ENCODE measurements around the gene FAS.

The FAS gene

DNA sequence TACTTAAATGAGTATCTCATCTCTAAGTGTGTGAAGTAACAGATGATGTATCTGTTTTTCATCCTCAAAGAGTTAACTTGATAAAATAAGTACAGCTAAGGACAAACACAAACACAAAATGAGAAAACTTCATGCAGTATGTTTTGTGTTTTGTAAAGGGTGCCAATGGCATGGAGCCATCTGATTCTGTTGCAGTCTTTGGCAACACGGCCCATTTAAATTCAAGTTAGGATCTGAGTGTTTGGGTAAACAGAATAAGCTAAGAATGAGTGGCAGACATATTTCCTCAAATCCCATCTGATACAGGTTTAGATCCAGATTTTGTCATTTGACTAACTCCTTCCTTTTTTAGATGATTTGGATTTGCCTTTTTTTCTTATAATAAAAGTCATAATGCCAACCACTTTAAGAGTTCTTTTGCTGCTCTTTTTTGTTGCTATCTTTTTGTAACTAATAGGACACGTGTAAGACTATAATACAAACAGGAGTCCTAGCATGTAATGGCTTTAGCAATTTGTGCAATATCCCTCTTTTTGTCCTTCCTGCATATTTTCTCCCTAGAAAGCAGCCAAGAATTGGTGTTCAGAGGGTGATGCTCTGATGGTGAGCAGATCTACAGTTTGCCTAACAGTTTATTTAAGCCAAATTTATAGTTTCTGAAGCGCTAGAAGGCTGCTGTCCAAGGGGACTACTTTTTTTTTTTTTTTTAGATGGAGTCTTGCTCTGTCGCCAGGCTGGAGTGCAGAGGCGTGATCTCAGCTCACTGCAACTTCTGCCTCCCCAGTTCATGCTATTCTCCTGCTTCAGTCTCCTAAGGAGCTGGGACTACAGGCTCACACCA, 19.2 kb upstream of the FAS start:
- DNase-seq (ENCODE audit: low read depth, low spot score) = no peak

DNA sequence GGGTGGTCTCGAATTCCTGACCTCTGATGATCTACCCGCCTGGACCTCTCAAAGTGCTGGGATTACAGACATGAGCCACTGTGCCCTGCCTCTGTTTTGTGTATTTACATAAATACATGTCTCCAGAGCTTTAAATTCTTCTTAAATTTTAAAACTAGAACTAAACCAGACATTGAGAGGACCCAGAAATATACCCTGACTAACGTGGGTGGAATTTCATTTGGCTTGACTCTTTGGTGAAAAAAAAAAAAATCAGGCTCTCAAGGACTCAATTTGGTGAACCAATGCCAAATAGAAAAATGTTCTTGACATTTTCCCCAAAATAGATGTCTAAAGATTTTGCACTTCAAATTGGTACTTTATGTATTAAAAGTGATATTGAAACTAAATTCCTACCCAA, 16.6 kb upstream of the FAS start:
- DNase-seq (ENCODE audit: low read depth, low spot score) = no peak

DNA sequence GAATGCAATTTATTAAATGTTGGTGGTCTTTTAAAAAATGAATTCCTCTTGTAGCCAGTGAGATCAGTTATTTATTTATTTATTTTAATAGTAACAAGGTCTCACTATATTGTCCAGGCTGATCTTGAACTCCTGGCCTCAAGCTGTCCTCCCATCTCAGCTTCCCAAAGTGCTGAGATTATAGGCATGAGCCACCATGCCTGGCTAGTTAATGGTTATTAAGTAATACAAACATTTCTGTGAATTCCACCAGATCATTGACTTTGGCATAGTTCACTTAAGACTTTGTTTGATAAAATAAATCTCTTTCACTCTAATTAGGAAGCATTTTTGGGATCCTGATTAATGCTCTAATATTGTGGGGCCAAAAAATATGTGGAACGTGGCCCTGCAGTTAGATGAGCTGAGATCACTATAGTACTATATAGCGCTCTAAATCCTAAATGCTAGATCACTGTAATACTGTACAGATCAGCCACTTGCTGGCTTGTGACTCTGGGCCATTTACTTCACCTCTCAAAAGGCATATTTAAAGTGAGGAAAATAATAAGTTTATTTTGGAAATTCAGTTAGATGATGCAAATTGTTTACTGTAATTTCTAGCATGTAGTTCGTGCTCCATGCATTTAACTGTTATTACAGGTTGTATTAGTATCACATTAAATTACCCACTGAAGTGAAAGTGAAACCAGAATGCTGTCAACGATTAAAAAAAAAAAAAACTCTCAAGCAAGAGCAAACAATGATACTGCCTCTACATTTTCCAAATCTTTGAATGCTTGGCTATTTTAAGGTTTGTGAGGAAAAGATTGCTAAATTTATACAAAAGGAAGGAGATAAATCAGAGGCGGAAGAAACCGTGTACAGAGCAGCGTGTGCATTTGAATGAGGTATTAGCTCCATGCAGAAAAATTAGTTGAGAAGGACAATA, 15.9 kb upstream of the FAS start:
- DNase-seq (ENCODE audit: low read depth, low spot score) = no peak

DNA sequence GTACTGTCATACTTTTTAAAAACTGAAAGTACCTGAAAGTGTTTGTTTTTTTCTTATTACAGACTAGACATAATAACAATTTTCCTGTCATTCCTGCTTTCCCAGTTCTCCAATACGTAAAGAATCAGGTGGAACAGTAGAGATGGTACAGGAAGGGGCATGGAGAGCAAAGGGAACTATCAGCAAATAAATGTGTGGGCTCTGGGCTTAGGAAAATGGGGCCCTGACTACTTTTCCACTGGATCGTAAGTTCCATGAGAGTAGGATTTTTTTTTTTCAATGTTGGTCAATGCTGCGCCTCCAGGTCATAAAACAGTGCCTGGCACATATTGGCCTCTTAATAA, 15.2 kb upstream of the FAS start:
- DNase-seq (ENCODE audit: low read depth, low spot score) = no peak

DNA sequence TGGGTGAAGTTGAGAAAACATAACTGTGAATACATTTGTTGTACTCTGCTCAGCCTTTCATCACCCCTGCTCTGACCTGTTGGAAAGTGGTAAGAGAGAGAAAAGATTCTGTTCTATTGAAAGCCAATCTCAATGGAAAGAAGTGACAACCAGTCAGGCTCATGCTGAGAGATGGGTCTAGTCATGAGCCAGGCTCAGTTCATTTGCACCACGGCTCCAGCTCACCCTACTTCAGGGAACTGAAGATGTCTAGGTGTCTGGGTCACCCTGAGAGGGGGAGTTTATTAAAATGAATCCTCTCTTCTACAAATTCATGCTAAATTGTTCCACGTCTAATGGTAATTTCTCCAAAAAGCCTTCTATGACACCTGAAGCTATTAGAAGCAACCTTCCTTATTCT, 12.1 kb upstream of the FAS start:
- no peak for DNase-seq (ENCODE audit: low read depth, low spot score)

GRCh38 chr10:88979153-88979562, 11.4 kb upstream of the FAS start:
- DNase-seq (ENCODE audit: low read depth, low spot score) = peak; percentile 56

- DNase-seq (ENCODE audit: low read depth, low spot score) = no peak
Measured at GRCh38 chr10:88979603-88980002, 11.0 kb upstream of the FAS start.

DNA sequence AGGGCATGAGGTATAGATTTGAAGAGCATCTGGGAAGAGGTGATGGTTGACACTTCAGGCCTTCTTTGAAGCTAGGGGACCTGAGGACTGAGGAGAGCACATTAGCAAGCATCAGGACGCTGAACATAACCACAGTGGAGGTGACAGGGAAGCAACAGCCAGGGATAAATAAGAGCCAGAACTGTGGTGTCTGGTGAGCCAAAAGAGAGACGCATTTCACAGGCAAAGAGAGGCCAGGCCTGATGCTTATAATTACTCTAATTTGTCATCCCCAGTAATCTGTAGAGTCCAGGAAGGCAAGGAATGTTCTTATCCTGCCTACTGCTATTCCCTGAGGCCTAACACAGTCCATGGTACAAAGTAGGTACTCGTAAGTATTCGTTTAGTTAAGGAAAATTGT, 10.4 kb upstream of the FAS start:
- peak; percentile 27 for DNase-seq (ENCODE audit: low read depth, low spot score)

DNA sequence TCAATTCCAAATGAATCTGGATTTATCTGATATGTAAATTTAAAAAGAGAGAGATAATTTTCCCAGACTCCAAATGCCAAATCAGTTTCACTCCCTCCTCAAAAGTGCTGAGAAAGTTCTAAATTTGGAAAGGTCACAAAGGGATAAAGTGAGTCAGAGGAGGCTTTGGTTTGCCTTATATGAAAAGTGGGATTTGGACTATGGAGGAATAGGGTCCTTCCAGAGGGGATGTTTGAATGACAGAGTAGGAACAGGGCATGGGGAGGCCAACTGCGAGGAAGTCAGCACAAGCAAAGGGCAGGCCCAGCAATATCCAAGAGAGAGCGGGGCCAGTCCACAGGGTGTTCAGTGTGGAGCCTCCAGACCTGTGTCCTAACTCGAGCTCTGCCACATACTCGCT, 9.8 kb upstream of the FAS start:
- no peak for DNase-seq (ENCODE audit: low read depth, low spot score)

DNA sequence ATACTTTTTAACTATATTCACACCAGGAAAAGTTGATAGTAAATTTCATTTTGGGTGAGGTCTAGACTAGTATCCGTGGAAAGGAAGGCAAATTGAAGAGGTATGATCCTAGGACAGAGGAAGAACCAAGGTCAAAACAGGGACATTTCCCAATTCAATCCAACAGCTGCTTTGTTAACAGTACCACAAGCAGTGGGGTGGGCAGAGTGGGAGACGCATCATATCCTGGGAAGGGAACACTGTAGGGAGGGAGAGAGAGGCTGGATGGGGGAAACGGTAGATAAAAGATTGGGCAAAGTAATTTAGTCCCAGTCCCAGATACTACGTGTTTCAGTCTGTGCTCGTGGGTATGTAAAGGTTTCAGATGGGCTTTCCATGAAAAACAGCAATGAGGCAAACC, 9.2 kb upstream of the FAS start:
- DNase-seq (ENCODE audit: low read depth, low spot score) = no peak

GRCh38 chr10:88982366-88982765, 8.2 kb upstream of the FAS start:
- no peak for DNase-seq (ENCODE audit: low read depth, low spot score)

DNA sequence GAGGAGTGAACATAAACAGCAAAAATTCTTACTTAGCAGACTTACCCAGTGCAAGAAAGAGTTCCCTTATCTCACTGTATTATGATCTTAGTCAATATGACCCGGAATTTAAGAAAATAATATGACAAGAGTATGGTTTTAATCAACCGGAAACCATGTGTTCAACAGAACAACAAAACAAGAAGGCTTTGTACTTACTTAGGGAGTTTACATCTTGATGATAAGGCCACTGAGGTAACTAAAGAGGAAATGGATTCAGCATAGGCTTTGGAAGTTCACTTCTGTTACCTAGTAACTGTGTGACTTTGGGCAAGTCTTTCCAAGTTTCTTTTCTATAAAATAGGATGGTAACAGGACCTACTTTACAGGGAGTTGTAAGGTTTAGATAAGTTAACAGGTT, 7.4 kb upstream of the FAS start:
- DNase-seq (ENCODE audit: low read depth, low spot score) = no peak

- no peak for DNase-seq (ENCODE audit: low read depth, low spot score)
Measured at GRCh38 chr10:88983939-88984338, 6.7 kb upstream of the FAS start.

DNA sequence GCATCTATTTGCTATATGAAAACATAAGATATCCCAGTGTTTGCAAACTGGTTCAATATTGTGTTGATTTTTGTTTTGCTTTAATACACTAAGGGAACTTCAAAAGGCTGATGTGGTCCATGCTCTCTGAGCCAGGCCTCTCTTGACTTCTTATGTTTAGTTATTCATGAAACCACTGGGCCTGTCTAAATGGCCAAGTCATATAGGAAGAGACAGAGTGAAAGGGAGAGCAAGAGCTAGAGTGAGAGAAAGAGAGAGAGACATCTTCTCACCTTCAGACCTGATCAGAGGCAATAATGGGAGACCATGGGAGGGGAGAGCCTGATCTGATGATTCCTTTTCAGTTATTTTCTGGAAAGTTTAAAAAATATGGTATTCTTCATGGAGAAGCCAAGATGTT, 6.1 kb upstream of the FAS start:
- no peak for DNase-seq (ENCODE audit: low read depth, low spot score)

DNA sequence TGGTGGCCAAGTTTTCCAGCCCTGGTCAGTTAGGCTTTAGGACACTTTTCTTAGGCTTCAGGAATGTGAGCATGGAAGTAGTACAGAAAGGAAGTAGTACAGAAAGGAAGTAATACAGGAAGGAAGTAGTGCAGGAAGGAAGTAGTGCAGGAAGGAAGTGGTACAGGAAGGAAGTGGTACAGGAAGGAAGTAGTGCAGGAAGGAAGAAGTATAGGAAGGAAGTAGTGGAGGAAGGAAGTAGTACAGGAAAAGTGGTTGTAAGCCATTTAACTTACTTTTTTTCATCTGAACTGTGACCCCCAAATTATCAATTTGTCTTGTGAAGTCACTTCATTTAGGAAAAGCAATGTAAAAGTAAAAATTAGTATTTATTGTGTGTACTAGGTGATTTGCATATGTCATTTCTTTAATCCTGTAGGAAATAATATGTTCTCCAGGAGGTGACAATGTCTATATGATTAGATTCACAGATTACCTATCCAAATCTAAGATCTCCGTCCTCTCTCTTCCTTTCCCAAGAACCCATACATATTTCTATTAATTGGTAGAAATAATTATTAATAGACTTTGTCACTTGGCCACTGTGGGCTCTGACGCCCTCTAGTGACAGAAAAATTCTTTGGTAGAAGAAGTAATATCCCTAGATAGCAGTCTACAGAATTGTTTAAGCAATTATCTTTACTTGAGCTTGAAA, 3.9 kb upstream of the FAS start:
- no peak for DNase-seq (ENCODE audit: low read depth, low spot score)

DNA sequence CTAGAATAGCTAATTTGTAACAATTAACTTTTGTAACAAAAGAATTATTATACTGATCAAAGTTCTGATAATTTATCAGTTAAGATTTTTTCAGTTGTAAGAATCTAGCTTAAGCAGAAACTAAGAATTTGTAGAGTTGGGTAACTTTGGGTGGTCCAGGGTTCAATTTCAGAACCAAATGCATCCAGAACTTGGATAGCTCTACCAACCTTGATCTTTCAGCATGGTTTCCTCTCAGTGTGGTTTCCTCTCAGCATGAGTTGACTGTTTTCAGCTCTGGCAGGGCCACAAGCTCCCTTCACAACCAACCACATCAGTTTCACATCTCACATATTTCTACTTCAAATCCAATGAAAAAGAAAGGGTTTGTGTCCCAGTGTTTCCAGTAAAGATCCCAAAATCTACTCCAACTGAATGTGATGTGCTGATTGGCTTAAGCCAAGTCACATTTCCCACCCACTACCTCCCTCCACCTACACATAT, 3.3 kb upstream of the FAS start:
- DNase-seq (ENCODE audit: low read depth, low spot score) = no peak

GRCh38 chr10:88987840-88988239, 2.8 kb upstream of the FAS start:
- DNase-seq (ENCODE audit: low read depth, low spot score) = no peak

- DNase-seq (ENCODE audit: low read depth, low spot score) = no peak
Measured at GRCh38 chr10:88989423-88989822, 1.2 kb upstream of the FAS start.

DNA sequence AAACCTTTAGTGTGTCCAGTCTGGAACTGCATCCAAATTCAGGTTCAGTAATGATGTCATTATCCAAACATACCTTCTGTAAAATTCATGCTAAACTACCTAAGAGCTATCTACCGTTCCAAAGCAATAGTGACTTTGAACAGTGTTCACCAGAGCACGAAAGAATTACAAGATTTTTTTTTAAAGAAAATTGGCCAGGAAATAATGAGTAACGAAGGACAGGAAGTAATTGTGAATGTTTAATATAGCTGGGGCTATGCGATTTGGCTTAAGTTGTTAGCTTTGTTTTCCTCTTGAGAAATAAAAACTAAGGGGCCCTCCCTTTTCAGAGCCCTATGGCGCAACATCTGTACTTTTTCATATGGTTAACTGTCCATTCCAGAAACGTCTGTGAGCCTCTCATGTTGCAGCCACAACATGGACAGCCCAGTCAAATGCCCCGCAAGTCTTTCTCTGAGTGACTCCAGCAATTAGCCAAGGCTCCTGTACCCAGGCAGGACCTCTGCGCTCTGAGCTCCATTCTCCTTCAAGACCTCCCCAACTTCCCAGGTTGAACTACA, 694 bp upstream of the FAS start:
- DNase-seq (ENCODE audit: low read depth, low spot score) = no peak

- peak; percentile 53 for DNase-seq (ENCODE audit: low read depth, low spot score)
Measured at GRCh38 chr10:88991161-88991898, 732 bp downstream of the FAS start.

DNA sequence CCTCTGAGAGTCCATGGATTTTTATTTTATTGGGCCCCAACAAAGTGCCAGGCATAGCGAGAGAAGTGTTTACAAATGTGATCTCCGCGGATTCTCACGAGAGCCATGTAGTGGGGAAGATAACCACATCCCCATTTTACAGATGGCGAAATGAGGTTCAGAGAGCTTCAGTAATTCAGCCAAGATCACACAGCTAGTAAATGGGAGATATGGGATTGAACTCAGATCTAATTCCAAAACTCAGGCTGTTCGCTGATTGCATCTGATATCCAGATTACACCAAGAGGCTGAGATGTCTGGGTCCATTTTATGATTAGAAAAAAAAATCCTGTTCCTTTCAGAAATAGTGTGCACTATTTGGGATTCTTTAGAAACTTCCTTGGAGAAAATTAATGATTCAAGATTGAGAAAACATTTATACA, 1.3 kb downstream of the FAS start:
- DNase-seq (ENCODE audit: low read depth, low spot score) = no peak
